ENCODE results near the gene UCKL1. TPM values are rescaled to one million over a fixed set of nuclear protein-coding genes. Genes with fewer than 3 reads are reported as not detected.

Gene UCKL1
- total RNA-seq, 1 experiment from 2014 or later, result 43.7 TPM

- Mint-ChIP-seq H3K27ac (ENCODE audit: low read depth, unreplicated experiment) (no peak overlapping the region), H3K9me3 (ENCODE audit: unreplicated experiment) (no peaks in the 10 kb centered on the region), H3K4me3 (ENCODE audit: unreplicated experiment) (peak overlapping the region; percentile 74), H3K36me3 (ENCODE audit: insufficient read depth, unreplicated experiment) (peaks cover 13% of the 10 kb centered on the region), H3K4me1 (ENCODE audit: insufficient read depth, unreplicated experiment) (peaks cover 21% of the 10 kb centered on the region), H3K27me3 (ENCODE audit: insufficient read depth, unreplicated experiment) (no peaks in the 10 kb centered on the region)
- no TSS peak for BruUV-seq (replicated peaks)
- ChIA-PET CTCF (interaction anchor here (0.5 to 2.5 kb wide), 12 partner anchors 18 to 418 kb away, joined by 3 to 12 read pairs (median 3); partner anchors contain the start of genes ARFRP1, PRPF6, PTK6 and ZGPAT), POLR2A (interaction anchor here (0.9 to 3.7 kb wide), 19 partner anchors 10 to 435 kb away, joined by 3 to 74 read pairs (median 6); partner anchors contain the start of genes ARFRP1, PPDPF, PRPF6 and PTK6)
- DNase-seq (ENCODE audit: unreplicated experiment), result peak; percentile 29
- intact Hi-C loops (cut with micrococcal nuclease), result loop anchor here (5.0 kb wide), 2 partner anchors 248 to 418 kb away; partner anchors contain the start of genes ARFRP1, PTK6 and ZGPAT
- no peak for TF ChIP-seq CTCF (IDR thresholded peaks at IDR 0.05; ENCODE audit: unreplicated experiment)
These were observed 862 bp downstream of the UCKL1 start for GRCh38 chr20:63955281-63955826.

DNA sequence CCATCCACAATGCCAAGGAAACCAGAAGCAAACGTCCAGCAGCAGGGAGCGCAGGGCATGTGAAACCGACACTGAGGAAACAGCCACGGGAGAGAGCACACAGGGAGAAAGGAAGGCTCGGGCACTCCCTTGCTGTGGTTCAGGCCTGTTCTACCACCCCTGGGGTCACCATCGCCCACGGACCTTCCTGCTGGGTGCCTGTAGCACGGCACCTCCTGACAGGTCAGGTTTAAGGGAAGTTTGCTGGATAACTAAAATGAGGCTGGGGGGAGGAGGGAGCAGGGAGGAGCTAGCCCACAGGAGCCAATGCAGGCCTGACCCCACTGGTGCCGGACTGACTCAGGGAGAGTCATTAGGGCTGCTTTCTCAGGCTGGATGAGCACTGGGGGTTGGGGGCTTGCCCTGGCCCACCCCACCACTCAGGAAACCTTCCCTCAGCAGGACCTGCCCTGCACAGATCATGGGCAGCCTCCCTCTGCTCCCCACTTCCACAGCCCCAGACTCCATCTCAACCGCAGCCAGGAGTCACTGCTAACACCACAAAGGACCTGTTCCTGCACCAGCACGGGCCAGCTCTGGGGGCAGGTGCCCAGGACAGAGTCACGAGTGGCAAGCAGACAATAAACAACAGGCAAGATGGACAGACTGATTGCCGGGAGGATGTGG lies 2.3 kb downstream of the UCKL1 start:
- no peak overlapping the region for H3K27ac Mint-ChIP-seq (ENCODE audit: low read depth, unreplicated experiment)
- ChIA-PET CTCF (interaction anchor here (1.1 to 2.5 kb wide), 5 partner anchors 20 to 251 kb away, joined by 3 to 12 read pairs (median 9); partner anchors contain the start of gene PRPF6), POLR2A (interaction anchor here (1.3 to 3.7 kb wide), 6 partner anchors 9 to 296 kb away, joined by 3 to 74 read pairs (median 10); partner anchors contain the start of genes PRPF6, RTEL1 and TPD52L2)
- DNase-seq (ENCODE audit: unreplicated experiment), result no peak
- intact Hi-C loops (cut with micrococcal nuclease), result no loop called here
- H3K9me3 Mint-ChIP-seq (ENCODE audit: unreplicated experiment), result no peaks in the 10 kb centered on the region
- peaks cover 13% of the 10 kb centered on the region for H3K36me3 Mint-ChIP-seq (ENCODE audit: insufficient read depth, unreplicated experiment)
- peak overlapping the region; percentile 74 for H3K4me3 Mint-ChIP-seq (ENCODE audit: unreplicated experiment)
- TF ChIP-seq CTCF (IDR thresholded peaks at IDR 0.05; ENCODE audit: unreplicated experiment), result no peak
- BruUV-seq (replicated peaks), result no TSS peak
- H3K4me1 Mint-ChIP-seq (ENCODE audit: insufficient read depth, unreplicated experiment), result peaks cover 24% of the 10 kb centered on the region
- H3K27me3 Mint-ChIP-seq (ENCODE audit: insufficient read depth, unreplicated experiment), result no peaks in the 10 kb centered on the region

DNA sequence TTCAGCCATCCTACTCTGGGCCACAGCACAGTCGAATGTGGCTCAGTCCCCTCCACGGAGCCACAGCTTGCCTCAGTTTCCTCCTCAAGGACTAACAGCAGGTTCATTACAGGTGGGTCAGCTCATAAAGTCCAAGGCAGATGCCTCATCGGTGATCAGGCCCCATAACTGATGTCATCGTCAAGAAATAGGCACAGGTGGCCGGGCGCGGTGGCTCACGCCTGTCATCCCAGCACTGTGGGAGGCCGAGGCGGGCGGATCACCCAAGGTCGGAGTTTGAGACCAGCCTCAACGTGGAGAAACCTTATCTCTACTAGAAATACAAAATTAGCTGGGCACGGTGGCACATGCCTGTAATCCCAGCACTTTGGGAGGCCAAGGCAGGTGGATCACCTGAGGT lies 3.4 kb downstream of the UCKL1 start:
- Mint-ChIP-seq H3K27me3 (ENCODE audit: insufficient read depth, unreplicated experiment) (no peaks in the 10 kb centered on the region), H3K36me3 (ENCODE audit: insufficient read depth, unreplicated experiment) (peaks cover 8% of the 10 kb centered on the region), H3K4me3 (ENCODE audit: unreplicated experiment) (no peak overlapping the region), H3K27ac (ENCODE audit: low read depth, unreplicated experiment) (no peak overlapping the region), H3K9me3 (ENCODE audit: unreplicated experiment) (no peaks in the 10 kb centered on the region), H3K4me1 (ENCODE audit: insufficient read depth, unreplicated experiment) (peaks cover 22% of the 10 kb centered on the region)
- DNase-seq (ENCODE audit: unreplicated experiment), result no peak
- POLR2A ChIA-PET, result interaction anchor here (0.5 to 2.8 kb wide), 2 partner anchors 42 to 245 kb away, joined by 3 to 8 read pairs; partner anchors contain the start of genes ARFRP1 and ZGPAT
- no TSS peak for BruUV-seq (replicated peaks)
- intact Hi-C loops (cut with micrococcal nuclease), result no loop called here
- no peak for TF ChIP-seq CTCF (IDR thresholded peaks at IDR 0.05; ENCODE audit: unreplicated experiment)
- CTCF ChIA-PET, result interaction anchor here (0.9 to 1.2 kb wide), 2 partner anchors 320 to 415 kb away, joined by 3 to 5 read pairs; no protein-coding TSS in a partner anchor

DNA sequence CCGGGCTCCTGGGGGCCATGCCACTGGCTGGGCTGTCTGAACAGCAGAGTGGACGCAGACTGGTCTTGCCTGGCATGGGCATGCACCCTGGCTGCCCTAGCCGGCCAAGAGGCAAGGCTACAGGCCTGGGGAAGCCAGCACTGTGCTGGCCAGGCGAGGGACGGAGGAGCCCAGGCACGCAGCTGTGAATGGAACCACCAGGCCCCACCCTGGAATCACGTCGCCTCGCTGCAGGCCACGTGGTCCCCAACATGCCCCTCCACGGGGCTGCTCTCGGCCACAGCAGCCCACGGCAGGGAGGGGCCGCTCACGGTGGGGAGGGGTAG lies 4.0 kb downstream of the UCKL1 start:
- Mint-ChIP-seq H3K27ac (ENCODE audit: low read depth, unreplicated experiment) (no peak overlapping the region), H3K36me3 (ENCODE audit: insufficient read depth, unreplicated experiment) (peaks cover 8% of the 10 kb centered on the region), H3K9me3 (ENCODE audit: unreplicated experiment) (no peaks in the 10 kb centered on the region), H3K27me3 (ENCODE audit: insufficient read depth, unreplicated experiment) (no peaks in the 10 kb centered on the region), H3K4me3 (ENCODE audit: unreplicated experiment) (no peak overlapping the region), H3K4me1 (ENCODE audit: insufficient read depth, unreplicated experiment) (peaks cover 22% of the 10 kb centered on the region)
- BruUV-seq (replicated peaks), result no TSS peak
- POLR2A ChIA-PET, result interaction anchor here (0.5 to 1.5 kb wide), 3 partner anchors 21 to 244 kb away, joined by 3 to 5 read pairs (median 3); partner anchors contain the start of genes ARFRP1, PRPF6 and ZGPAT
- intact Hi-C loops (cut with micrococcal nuclease), result no loop called here
- TF ChIP-seq CTCF (IDR thresholded peaks at IDR 0.05; ENCODE audit: unreplicated experiment), result no peak
- CTCF ChIA-PET, result interaction anchor here (0.6 to 1.2 kb wide), 2 partner anchors 85 to 415 kb away, joined by 3 to 5 read pairs; no protein-coding TSS in a partner anchor
- DNase-seq (ENCODE audit: unreplicated experiment), result no peak

Measured in MCF 10A (cell line).